B cell (primary cell): ENCODE results near the gene FMR1. TPM values are rescaled to one million over a fixed set of nuclear protein-coding genes. Genes with fewer than 3 reads are reported as not detected.

Source experiments
- ATAC-seq: fragments of 200-7000 bp; cut with Tn5 transposase; one replicate; pipeline ENCODE4 v1.10.0; 2021; ENCODE audit warnings: low read depth, mild to moderate bottlenecking, moderate number of reproducible peaks, moderate library complexity
- CTCF ChIA-PET: fragments of 350-600 bp; sonication (Branson Sonifier 250); formaldehyde crosslinking; loops from one replicate; lab custom pipeline; 2021; ENCODE audit warnings: antibody characterized with exemption, inconsistent platforms; lab: Charles Lee
- POLR2A ChIA-PET: fragments of 350-600 bp; sonication (Branson Sonifier 250); formaldehyde crosslinking; loops from one replicate; lab custom pipeline; 2021; ENCODE audit warnings: antibody characterized with exemption; lab: Charles Lee
- DNase-seq: peaks from one replicate; pipeline ENCODE4 v3.0.0; 2013
- H2AFZ ChIP-seq: 2 replicates; pipeline ENCODE4 v1.6.1; 2012; ENCODE audit warnings: mild to moderate bottlenecking, low read depth, low read length; ENCODE audit not compliant: insufficient read depth, poor library complexity, severe bottlenecking
- H3K27ac ChIP-seq, 2 donors: 1 replicate in 1 of 2; 2 replicates in 1 of 2; pipeline ENCODE4 v1.5.1; 2012 to 2013; ENCODE audit warnings: low read length in 2 of 2, mild to moderate bottlenecking in 2 of 2, moderate library complexity in 1 of 2
- H3K27me3 ChIP-seq, 4 experiments: fragments of 200-600 bp in 1 of 4; sonication (generic) in 1 of 4; replicated peaks in 1 of 4; 1 replicate in 2 of 4; 2 replicates in 2 of 4; pipeline versions ENCODE4 v1.6.1 to v1.7.0; 2013 to 2016; ENCODE audit warnings: low read length in 3 of 4, mild to moderate bottlenecking in 2 of 4, mixed read lengths in 1 of 4, moderate library complexity in 1 of 4; ENCODE audit not compliant: insufficient read depth in 4 of 4, control insufficient read depth in 3 of 4; ENCODE audit errors: control extremely low read depth in 1 of 4
- H3K36me3 ChIP-seq, 2 experiments: replicated peaks in 1 of 2; 1 replicate in 1 of 2; 2 replicates in 1 of 2; pipeline versions ENCODE4 v1.6.1 to v1.7.1; 2013; ENCODE audit warnings: low read length in 1 of 2; ENCODE audit not compliant: insufficient read depth in 2 of 2, control insufficient read depth in 1 of 2; ENCODE audit errors: control extremely low read depth in 1 of 2, extremely low read depth in 1 of 2
- H3K4me1 ChIP-seq, 2 donors: fragments of 200-600 bp in 1 of 2; sonication (generic) in 1 of 2; 1 replicate in 1 of 2; 2 replicates in 1 of 2; pipeline versions ENCODE4 v1.5.1 to v1.6.1; 2013 to 2017; ENCODE audit warnings: low read length in 2 of 2; ENCODE audit not compliant: control insufficient read depth in 2 of 2, insufficient read depth in 2 of 2
- H3K4me2 ChIP-seq: replicated peaks from 2 replicates; pipeline ENCODE3; 2012; ENCODE audit warnings: mild to moderate bottlenecking, low read depth, low read length; ENCODE audit not compliant: poor library complexity, severe bottlenecking
- H3K4me3 ChIP-seq, 5 experiments: fragments of 200-600 bp in 1 of 5; sonication (generic) in 1 of 5; 1 replicate in 3 of 5; 2 replicates in 2 of 5; pipeline versions ENCODE4 v1.5.1 to v1.7.0; 2011 to 2016; ENCODE audit warnings: low read length in 4 of 5, mild to moderate bottlenecking in 4 of 5, low read depth in 2 of 5, control low read depth in 1 of 5, moderate library complexity in 1 of 5; ENCODE audit not compliant: insufficient read depth in 1 of 5; ENCODE audit errors: control extremely low read depth in 1 of 5, extremely low read depth in 1 of 5
- H3K79me2 ChIP-seq: fragments of 200-600 bp; sonication (generic); one replicate; pipeline ENCODE4 v1.6.0; 2016; ENCODE audit warnings: low read length; ENCODE audit not compliant: control insufficient read depth, insufficient read depth
- H3K9ac ChIP-seq: fragments of 200-600 bp; sonication (generic); 2 replicates; pipeline ENCODE4 v1.6.1; 2017; ENCODE audit warnings: mild to moderate bottlenecking, low read length, moderate library complexity
- H3K9me3 ChIP-seq, 3 donors: one replicate each; pipeline versions ENCODE4 v1.6.1 to v1.7.1; 2013; ENCODE audit warnings: low read length in 2 of 3; ENCODE audit not compliant: control insufficient read depth in 2 of 3, insufficient read depth in 1 of 3; ENCODE audit errors: control extremely low read depth in 1 of 3
- H4K20me1 ChIP-seq: 2 replicates; pipeline ENCODE4 v1.6.0; 2012; ENCODE audit warnings: mild to moderate bottlenecking, low read length; ENCODE audit not compliant: insufficient read depth, control insufficient read depth, poor library complexity, severe bottlenecking
- H3K27ac Mint-ChIP-seq: one replicate; pipeline ENCODE4 v1.8.0; 2021; ENCODE audit warnings: mixed read lengths
- H3K27me3 Mint-ChIP-seq: one replicate; pipeline ENCODE4 v1.8.0; 2021; ENCODE audit warnings: mixed read lengths
- H3K4me1 Mint-ChIP-seq: one replicate; pipeline ENCODE4 v1.8.0; 2021; ENCODE audit warnings: mixed read lengths
- H3K4me3 Mint-ChIP-seq: one replicate; pipeline ENCODE4 v1.8.0; 2021; ENCODE audit warnings: mixed read lengths
- H3K9me3 Mint-ChIP-seq: one replicate; pipeline ENCODE4 v1.8.0; 2022; ENCODE audit warnings: mixed read lengths; ENCODE audit not compliant: insufficient read depth
- CTCF ChIP-seq: fragments of 200-600 bp; IDR thresholded peaks from one replicate; pipeline ENCODE4 v1.8.0; 2022; ENCODE audit warnings: antibody characterized with exemption, mild to moderate bottlenecking
- EZH2 ChIP-seq: IDR thresholded peaks from 2 replicates; pipeline ENCODE4 v1.6.1; 2012; ENCODE audit warnings: borderline replicate concordance, low read depth, mild to moderate bottlenecking, moderate library complexity, low read length; ENCODE audit not compliant: insufficient read depth, poor library complexity, severe bottlenecking
- WGBS: methylation state at CpG from one replicate; pipeline ENCODE4 v1.1.5; 2013; ENCODE audit warnings: missing lambda C conversion rate; ENCODE audit not compliant: insufficient coverage; 5-methylcytosine and 5-hydroxymethylcytosine counted together
- intact Hi-C: fragments of 100-400 bp; cut with micrococcal nuclease; formaldehyde crosslinking; loops from one replicate; pipeline ENCODE4 v1.10.0; 2022
- polyA plus RNA-seq: library from polyadenylated mRNA; depleted of rRNA; stranded (reverse); fragments of >200 nt; gene quantifications from 2 replicates; pipeline ENCODE4 v1.2.3, GENCODE V29; 2012
- total RNA-seq, 2 donors: library from RNA; stranded (reverse); fragments of 120-200 nt in 1 of 2; gene quantifications; 1 replicate in 1 of 2; 2 replicates in 1 of 2; pipeline versions ENCODE4 v1.2.3 to v1.2.4, GENCODE V29; 2013 to 2022

The FMR1 gene
- total and polyA plus RNA-seq, 2 donors (not counting 1 experiment from before 2014, with no cell fraction given), result 19.1 to 92.7 TPM

GRCh38 chrX:147900349-147900748 lies 11.4 kb upstream of the FMR1 start:
- Histone ChIP-seq H3K4me3 (no peak overlapping the region), H3K36me3 (no peaks in the 10 kb centered on the region), H2AFZ (no peak overlapping the region), H3K9me3 (peaks cover 0 to 6% (median 0%) of the 10 kb centered on the region in 3 donors), H3K27me3 (no peaks in the 10 kb centered on the region), H3K79me2 (no peaks in the 10 kb centered on the region), H3K4me2 (no peak overlapping the region), H4K20me1 (no peaks in the 10 kb centered on the region), H3K4me1 (no peaks in the 10 kb centered on the region), H3K27ac (no peak overlapping the region), H3K9ac (no peak overlapping the region)
- CTCF ChIA-PET, result interaction anchor here (0.7 kb wide), 1 partner anchor 1469 kb away, joined by 3 read pairs; no protein-coding TSS in a partner anchor
- no peak for DNase-seq
- no CpG with 5 or more reads among the region's 1 CpG for WGBS
- intact Hi-C loops, result no loop called here
- H3K27ac Mint-ChIP-seq, result no peak overlapping the region
- no peak overlapping the region for H3K4me3 Mint-ChIP-seq
- TF ChIP-seq EZH2, result no peak
- TF ChIP-seq CTCF, result no peak
- POLR2A ChIA-PET, result no interaction called here
- peaks cover 9% of the 10 kb centered on the region for H3K4me1 Mint-ChIP-seq
- H3K9me3 Mint-ChIP-seq, result no peaks in the 10 kb centered on the region
- no peak for ATAC-seq
- no peaks in the 10 kb centered on the region for H3K27me3 Mint-ChIP-seq

- POLR2A ChIA-PET, result no interaction called here
These were observed 10.1 kb upstream of the FMR1 start for GRCh38 chrX:147901461-147902126.

More at GRCh38 chrX:147901461-147902126, 10.1 kb upstream of the FMR1 start:
- Histone ChIP-seq H3K4me2 (no peak overlapping the region), H3K27ac (no peak overlapping the region), H3K4me1 (no peaks in the 10 kb centered on the region), H3K9me3 (peaks cover 0 to 6% (median 0%) of the 10 kb centered on the region in 3 donors), H3K27me3 (no peaks in the 10 kb centered on the region), H4K20me1 (no peaks in the 10 kb centered on the region), H3K9ac (no peak overlapping the region), H3K4me3 (no peak overlapping the region), H2AFZ (peak overlapping the region; percentile 51), H3K36me3 (no peaks in the 10 kb centered on the region), H3K79me2 (no peaks in the 10 kb centered on the region)
- H3K27me3 Mint-ChIP-seq, result no peaks in the 10 kb centered on the region
- no peak overlapping the region for H3K4me3 Mint-ChIP-seq
- TF ChIP-seq CTCF, result no peak
- no peak for TF ChIP-seq EZH2
- H3K4me1 Mint-ChIP-seq, result peaks cover 7% of the 10 kb centered on the region
- ATAC-seq (no peak), DNase-seq (no peak)
- intact Hi-C loops, result no loop called here
- no peaks in the 10 kb centered on the region for H3K9me3 Mint-ChIP-seq
- no CpG with 5 or more reads among the region's 6 CpGs for WGBS
- CTCF ChIA-PET, result no interaction called here
- H3K27ac Mint-ChIP-seq, result no peak overlapping the region
